HG03469 (cell line): ENCODE data around the gene NFIX.

Source experiments
- ATAC-seq: cut with Tn5 transposase; IDR thresholded peaks from one replicate; pipeline ENCODE4 v1.9.1; 2021; ENCODE audit warnings: mild to moderate bottlenecking, moderate library complexity, moderate number of reproducible peaks; ENCODE audit not compliant: unreplicated experiment

NFIX gene

GRCh38 chr19:13120031-13120430 lies 124.8 kb downstream of the NFIX start:
- ATAC-seq, result no peak

GRCh38 chr19:13120817-13121216 lies 125.5 kb downstream of the NFIX start:
- no peak for ATAC-seq

DNA sequence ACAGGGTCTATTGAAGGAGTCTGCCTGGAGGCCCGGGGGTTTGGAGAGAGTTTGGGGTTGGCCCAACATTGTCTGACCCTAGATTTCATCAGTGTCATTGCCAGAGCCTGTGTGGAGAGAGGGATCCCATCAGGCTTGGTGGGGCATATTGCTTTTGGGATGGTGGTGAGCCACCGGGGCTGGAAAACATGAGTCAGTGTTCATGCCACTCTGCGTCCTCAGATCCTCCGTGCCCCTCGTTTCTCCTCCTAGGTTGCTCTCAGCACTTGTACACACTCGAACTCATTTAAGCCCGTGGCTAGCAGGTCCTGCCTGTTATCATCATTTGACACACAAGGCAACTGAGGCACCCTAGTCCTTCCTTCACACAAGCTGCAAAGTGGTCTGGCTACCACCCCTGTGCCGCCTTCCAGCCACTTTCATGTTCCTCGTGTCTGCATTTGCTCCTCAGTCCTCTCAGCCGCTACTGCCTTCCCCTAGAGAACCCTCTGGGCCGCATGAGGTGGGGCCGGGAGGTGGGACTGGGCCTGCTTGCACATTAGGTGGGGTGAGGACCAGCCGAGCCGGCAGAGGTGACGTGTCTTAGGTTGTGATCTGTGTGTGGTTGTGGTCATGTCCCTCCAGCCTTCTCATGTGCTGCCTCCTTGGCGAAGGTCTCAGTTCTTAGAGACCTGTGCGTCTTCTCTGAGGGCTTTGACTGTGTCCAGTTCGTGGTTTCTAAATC lies 126.4 kb downstream of the NFIX start:
- no peak for ATAC-seq

- ATAC-seq, result no peak
Observed at GRCh38 chr19:13122275-13122878, 127.1 kb downstream of the NFIX start.

DNA sequence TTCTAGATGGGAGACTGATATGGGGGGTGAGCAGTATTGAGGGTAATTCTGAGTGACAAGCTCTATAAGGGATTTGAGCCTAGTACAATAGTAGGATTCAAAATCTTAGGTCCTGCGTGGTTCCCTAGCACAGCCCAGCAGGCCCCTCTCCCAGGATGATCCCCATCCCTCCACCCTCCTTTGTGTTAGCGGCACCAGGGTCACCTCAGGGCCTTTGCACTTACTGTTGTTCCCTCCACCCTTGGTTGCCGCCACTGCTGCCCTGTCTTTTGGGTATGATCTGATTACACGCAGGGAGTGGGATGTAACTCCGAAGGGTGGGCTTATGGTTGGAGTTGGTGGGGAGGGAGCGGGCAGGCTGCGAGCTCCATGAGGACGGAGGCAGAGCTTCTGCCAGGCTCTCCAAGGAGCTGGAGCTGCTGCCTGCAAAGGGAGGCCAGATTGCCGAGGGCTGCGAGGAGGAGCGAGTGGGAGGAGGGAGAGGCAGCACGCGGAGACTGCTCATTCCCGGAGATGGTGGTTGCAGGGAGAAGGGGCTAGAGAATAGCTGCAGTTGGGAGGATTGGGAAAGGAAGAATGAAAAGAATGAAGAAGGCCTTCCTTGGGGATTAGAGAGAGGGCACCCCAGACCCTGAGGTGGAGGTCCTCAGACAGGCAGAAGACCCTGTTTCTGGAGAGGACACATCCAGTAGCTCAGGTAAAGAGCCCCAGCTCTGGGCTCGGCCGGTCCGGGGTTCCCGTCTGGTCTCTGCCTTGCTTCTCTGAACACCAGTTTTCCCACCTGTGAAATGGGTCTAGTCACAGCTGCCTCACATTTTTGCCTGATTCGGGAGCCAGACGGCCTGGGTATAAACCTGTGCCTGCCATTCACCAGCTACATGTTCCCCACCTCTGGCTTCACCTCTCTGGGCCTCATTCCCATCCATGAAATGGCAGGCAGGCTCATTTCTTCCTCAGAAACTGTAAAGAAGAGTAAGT lies 128.0 kb downstream of the NFIX start:
- ATAC-seq, result no peak

DNA sequence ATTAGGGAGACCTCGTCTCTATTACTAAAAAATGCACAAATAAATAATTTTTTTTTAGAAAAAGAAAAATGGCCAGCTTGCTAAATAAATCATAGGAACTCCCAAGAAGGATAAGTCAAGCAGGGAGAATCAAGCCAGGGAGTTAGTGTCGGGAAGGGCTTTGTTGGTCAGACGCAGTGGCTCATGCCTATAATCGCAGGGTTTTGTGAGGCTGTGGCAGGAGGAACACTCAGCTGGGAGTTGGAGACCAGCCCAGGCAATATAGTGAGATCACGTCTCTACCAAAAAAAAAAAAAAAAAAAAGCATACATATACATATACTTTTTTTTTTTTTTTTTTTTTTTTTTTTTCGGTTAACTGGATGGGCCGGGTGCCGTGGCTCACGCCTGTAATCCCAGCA lies 131.8 kb downstream of the NFIX start:
- no peak for ATAC-seq

DNA sequence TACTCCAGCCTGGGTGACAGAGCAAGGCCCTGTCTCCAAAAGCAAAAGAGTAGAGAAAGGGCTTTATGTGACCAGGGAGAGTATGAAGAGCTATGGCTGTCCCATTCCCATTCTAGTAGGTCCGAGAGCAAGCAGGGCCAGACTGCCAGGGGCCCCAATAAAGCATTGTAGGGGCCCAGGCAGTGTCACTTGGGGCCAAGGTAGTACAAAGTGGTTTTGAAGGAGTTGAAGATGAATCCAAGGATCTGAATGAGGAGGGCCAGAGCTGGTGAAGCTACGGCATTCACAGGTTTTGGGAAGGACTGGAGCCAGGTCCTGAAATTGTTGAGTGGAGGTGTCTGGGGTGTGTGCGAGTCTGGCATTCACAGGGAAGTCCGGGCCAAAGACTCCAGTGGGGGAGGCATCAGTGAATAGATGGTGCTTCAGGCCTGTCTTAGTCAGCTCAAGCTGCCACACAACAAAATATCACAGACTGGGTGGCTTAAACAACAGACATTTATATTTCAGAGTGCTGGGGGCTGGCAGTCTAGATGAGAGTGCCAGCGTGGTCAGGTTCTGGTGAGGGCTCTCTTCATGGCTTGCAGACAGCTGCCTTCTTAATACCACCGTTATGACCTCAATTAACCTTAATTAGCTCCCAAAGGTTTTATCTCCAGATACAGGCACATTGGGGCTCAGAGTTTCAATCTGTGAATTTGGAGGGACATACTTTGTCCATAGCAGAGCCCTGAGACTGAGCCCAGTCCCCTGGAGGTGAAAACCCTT lies 132.7 kb downstream of the NFIX start:
- no peak for ATAC-seq

DNA sequence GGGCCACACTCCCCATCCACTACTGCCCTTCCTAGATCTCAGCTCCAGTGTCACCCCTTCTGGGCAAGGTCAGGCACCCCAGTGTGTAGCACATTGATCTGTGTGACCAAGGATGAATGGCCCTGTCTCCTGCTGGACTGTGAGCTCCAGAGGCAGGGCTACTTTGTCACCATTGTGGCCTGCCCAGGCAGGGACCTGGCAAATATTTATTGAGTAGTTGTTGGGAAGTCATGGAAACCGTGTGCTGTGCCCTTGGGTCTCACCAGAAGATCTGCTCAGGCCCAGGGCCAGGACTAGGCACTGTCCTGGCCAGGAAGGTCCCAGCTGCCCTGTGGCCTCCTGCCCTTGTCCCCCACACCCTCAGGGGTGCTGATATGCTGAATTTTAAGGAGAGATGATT lies 133.3 kb downstream of the NFIX start:
- no peak for ATAC-seq

DNA sequence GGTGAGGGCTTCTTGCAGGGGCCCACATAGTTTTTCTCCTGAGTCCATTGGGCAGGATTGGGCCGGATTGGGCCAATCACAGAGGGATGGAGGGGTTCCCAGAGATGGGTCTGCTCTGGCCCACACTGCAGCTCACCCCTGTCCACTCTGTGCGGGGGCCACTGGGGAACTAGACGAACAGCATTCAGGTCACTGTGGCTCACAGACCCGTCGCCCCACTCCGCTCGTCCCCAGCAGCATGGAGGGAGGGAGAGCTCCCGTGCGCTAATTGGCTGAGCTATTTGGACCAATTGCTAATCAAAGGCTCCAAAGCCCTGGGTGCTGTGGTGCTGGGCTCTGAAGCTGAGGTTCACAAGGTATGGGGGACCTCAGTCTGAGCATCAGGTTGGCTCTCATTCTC lies 134.1 kb downstream of the NFIX start:
- ATAC-seq, result no peak

DNA sequence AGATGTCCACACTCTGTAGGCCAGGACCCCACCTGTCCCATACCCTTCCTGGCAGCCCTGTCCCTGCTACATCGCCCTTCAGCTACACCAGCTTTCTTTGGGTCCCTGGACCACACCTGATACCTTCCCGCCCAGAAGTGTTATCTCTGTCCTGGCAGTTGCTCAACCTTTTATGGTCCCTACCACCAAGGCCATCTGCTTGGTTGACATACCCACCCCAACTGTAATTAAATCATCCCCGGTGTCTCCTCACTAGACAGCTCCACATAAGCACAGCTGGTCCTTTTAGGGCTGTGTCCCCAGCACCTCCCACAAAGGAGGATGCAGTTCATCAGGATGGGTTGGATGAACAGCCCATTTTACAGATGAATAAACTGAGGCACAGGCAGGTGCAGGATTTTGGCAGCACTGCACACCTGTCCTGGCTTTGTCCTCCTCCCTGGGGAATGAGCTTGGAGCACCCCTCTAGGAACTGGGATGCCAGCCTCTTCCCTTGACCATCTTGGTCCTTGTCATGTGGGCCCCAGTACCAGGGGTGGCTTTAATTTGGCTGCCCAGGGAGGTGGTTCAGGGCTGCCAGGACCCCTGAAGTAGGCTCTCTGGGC lies 135.7 kb downstream of the NFIX start:
- no peak for ATAC-seq

DNA sequence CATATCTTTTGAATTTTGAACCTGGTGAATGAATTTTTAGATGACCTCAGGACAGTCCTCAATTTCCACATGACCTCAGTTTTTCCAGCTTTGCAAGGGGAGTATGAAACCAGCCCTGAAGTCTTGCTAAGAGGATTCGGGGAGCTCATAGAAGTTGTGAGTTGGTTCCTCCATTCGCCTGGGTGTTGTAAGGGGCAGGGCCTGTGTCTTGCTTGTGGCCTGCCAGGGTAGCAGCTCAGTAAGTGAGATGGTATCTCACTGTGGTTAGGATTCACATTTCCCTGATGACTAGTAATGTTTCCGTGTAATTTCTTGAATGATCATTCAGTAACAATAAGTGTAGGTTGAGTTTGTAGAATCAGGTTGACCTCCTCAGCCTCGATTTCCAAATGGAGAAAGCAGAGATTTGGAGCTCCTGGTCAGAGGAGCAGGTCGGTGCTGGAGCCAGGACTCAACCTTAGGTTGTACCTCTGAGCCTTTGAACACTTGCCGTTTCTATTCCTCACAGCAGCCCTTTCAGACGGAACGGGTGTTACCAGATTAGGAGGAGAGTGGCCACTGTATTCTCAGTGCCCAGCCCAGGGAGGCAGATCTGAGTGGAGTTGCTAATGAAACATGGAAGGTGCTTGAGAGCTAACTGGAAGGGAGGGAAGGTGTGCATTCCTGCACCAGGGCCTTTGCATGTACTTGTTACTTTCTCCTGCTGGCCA lies 137.4 kb downstream of the NFIX start:
- no peak for ATAC-seq

GRCh38 chr19:13133241-13133870 lies 138.1 kb downstream of the NFIX start:
- ATAC-seq, result no peak

- no peak for ATAC-seq
Observed at GRCh38 chr19:13134626-13135025, 139.4 kb downstream of the NFIX start.

- no peak for ATAC-seq
Observed at GRCh38 chr19:13135068-13136062, 140.1 kb downstream of the NFIX start.

GRCh38 chr19:13137290-13137794 lies 142.1 kb downstream of the NFIX start:
- ATAC-seq, result no peak

- ATAC-seq, result no peak
Observed at GRCh38 chr19:13138171-13138915, 143.1 kb downstream of the NFIX start.

- ATAC-seq, result no peak
Observed at GRCh38 chr19:13138916-13139198, 143.6 kb downstream of the NFIX start.
